GM19043 (cell line): ENCODE measurements around the gene DTNB.
"Not testable (repeated sequence)": the region's sequence is repeated elsewhere in the genome, so short reads cannot be mapped to it uniquely, and the experiment has no call there.

Experiments used
- ATAC-seq: cut with Tn5 transposase; IDR thresholded peaks from one replicate; pipeline ENCODE4 v1.9.1; 2021; ENCODE audit warnings: low read depth; ENCODE audit not compliant: unreplicated experiment

Gene DTNB

GRCh38 chr2:25633801-25634200 lies 39.6 kb downstream of the DTNB start:
- not testable (repeated sequence) for ATAC-seq

DNA sequence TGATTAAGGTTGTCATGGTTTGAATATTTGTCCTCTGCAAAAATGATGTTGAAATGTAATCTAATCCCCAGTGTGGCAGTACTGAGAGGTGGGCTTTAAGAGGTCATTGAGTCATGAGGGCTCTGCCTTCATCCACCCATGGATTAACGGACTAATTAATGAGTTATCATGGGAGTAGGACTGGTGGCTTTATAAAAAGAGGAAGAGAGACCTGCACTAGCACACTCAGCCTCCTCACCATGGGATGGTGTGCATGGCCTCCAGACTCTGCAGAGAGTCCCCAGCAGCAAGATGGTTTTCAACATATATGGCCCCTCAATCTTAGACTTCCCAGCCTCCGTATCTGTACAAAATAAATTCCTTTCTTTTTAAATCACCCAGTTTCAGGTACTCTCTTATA lies 41.0 kb downstream of the DTNB start:
- ATAC-seq, result no peak

DNA sequence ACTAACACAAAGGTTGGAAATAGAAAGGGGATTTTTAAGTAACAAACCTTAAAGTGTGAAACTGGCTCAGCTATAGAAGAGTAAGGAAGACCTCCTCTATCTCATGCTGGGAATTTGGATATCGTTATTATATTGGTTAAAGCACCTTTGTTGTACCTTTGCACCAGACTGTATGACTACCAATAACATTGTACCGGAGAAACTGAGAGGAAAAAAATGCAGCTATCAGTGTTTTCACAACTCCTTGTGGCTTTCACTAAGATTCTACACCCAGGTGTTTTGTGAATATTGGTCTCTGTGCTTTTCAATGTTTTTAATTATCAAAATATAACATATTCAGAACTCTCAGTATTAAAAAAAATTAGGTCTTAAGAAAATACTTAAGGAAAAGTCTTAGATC lies 48.7 kb downstream of the DTNB start:
- no peak for ATAC-seq

GRCh38 chr2:25623361-25623760 lies 50.0 kb downstream of the DTNB start:
- no peak for ATAC-seq

DNA sequence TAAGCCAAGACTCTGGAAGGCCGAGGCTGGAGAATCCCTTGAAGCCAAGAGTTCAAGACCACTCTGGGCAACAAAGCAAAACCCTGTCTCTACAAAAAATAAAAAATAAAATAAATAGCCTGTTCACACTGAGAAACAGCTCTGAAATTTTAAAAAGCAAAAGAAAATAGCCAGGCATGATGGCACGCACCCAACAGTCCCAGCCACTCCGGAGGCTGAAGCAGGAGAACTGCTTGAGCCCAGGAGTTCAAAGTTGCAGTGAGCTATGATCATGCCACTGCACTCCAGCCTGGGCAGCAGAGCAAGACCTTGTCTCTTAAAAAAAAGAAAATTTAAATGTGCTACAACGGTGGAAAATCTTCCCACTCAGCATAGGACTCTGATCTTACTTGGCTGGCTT lies 52.7 kb downstream of the DTNB start:
- ATAC-seq, result no peak

DNA sequence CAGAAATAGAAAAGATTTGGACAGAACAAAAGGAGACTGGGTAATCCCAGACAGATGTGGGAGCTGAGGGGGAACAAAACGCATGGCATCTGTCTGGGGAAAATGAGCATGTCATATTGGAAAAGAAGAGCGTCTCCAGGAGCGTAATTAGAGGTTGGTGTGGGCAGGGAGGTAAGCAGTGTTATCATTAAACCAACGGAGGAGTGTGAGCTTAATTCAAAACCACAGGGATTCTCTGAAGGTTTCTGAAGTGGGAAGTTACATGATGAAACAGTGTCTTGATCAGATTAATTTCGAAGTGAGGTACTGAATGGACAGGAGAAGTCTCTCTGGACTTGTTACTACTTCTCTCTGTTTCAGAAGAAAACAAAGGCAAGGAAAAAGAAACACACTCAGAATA lies 53.3 kb downstream of the DTNB start:
- ATAC-seq, result no peak

DNA sequence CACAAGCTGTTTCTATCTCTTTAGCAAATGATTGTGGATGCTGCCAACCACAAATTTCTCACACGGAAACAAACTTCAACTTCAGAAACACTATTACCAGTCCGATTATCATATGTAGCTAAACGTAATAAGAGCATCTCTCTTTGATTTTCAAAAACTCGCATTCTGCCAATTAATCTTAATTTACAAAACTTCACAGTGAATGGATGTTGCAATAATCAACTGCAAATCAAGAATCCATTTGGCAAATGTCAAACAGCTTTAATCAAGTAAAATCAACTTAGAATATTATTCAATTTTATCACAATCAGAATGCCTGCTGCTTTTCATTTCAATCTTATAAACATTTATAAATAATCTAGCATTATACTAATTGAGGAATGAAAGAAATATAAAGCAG lies 54.2 kb downstream of the DTNB start:
- no peak for ATAC-seq

DNA sequence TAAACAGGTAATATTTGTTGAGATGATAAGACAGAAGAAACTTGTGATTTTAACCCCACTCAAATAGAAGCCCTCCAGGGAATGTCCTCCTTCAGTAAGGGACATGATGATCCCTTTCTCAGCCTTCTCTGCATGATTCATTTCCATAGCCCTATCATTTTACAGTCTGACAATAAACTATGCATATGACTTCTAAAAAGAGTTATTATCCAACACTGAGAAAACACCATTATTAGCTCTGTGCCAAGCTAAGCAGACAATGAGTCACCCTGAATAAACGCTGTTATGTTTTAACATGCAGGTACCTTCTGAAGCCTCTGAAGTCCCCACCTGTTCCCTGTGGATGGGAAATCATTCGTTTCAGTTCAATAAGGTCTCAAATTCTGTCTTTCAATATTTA lies 54.7 kb downstream of the DTNB start:
- ATAC-seq, result no peak

- no peak for ATAC-seq
These were observed 55.3 kb downstream of the DTNB start for GRCh38 chr2:25617948-25618646.

DNA sequence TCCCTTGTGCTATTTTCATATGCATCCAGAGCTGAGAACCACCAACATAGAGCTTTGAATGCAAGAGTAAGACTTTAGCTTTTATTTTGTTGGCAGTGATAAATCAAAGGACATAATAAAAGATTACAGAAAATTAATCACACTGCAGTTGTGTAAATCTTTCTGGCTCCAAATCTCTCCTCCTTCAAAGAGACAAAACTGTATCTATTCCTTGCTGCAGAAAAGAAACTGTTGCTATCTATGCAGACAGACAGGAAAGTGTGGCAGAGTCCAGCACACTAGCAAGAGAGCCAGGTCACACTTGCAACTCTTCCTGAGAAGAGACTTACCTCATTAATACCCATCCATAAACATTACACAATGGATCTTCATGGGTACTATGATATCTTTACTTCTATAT lies 57.5 kb downstream of the DTNB start:
- ATAC-seq, result no peak

GRCh38 chr2:25615386-25615785 lies 58.0 kb downstream of the DTNB start:
- ATAC-seq, result no peak

- ATAC-seq, result no peak
These were observed 58.7 kb downstream of the DTNB start for GRCh38 chr2:25614711-25615110.

GRCh38 chr2:25608718-25609117 lies 64.7 kb downstream of the DTNB start:
- ATAC-seq, result no peak

DNA sequence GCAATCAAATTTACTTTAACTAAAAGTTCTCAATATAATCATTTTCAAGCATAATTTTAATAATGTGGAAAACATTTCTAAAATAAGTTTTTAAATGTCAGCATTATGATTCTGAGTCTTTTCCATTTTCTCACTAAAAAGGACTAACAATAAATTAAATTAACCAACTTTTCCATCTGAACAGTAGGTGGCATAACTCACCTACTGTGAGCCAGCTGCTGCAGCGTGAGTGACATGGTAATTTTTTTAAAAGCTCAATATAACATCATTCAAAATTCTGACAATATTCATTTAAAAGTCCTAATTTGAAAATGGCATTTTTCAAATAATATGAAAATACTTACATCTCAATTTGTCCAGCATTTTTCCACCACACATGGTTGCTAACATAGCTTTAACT lies 66.5 kb downstream of the DTNB start:
- no peak for ATAC-seq

DNA sequence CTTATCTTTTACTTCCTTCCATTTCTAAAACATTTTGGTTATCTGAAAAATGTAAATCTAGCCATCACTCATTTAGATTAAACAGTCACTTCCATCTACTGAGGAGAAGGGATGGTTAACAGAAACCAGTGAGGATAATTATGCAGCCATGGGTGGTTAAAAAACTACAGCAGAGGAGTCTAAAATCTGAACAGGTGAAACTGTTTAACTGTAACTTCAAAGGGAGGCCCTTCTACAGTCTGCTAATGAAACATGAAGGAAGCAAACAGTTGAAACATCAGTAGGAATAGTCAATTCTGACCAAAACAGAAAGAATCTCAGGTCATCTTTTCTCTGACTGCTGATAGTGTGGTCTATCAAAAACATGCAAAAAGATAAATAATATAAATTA lies 71.0 kb downstream of the DTNB start:
- no peak for ATAC-seq

- not testable (repeated sequence) for ATAC-seq
These were observed 71.6 kb downstream of the DTNB start for GRCh38 chr2:25601711-25602332.

GRCh38 chr2:25598911-25599310 lies 74.5 kb downstream of the DTNB start:
- no peak for ATAC-seq

GRCh38 chr2:25598332-25598731 lies 75.0 kb downstream of the DTNB start:
- no peak for ATAC-seq

GRCh38 chr2:25597881-25598280 lies 75.5 kb downstream of the DTNB start:
- no peak for ATAC-seq

DNA sequence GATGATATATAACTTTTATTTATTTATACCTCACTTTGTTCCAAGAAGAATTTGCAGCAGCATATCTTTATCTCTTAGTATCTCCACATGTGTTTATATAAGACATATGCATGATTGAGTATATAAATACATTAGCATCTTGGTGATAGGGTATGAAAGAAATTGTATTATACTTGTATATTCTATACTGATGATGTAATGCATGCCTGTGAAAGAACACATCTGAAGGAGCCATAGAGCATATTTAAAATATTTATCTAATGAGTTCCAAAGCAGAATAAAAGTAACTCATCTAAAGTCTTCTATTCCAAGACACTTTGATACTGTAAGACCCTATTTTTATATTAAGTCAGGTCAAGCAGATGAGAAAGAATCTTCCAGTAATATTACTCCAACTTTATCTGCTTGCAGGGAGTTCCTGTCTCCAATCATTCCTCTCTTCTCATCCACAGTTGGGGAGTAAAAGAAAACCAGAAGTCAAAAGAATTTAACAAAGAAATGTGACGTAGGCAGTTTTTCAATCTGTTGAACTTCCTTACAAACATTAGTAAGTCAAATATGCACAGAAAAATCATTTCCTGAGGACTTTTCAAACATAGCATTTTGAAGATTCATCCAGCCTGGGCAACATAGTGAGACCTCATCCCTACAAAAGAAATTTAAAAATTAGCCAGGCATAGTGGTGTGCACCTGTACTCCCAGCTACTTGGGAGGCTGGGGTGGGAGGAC lies 76.7 kb downstream of the DTNB start:
- no peak for ATAC-seq

- ATAC-seq, result no peak
These were observed 78.0 kb downstream of the DTNB start for GRCh38 chr2:25595393-25595792.

DNA sequence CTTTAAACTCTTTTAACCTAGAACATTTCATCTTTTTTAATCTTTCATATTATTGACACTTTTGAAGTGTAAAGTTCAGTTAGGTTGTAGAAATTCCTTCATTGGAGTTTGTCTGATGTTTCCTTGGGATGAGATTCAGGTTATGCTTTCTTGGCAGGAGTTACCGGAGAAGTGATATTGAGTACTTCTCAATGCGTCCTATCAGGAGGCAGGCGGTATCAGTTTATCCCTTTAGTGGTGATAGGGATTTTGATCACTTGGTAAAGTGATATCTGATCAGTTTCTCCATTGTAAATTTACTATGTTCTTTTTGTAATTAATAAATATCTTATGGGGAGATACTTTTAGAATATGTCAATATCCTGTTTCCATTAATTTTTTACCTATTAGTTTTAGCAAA lies 78.4 kb downstream of the DTNB start:
- no peak for ATAC-seq
